ENCODE measurements around the gene AGPS. TPM values are rescaled to one million over a fixed set of nuclear protein-coding genes. Genes with fewer than 3 reads are reported as not detected.
A peak's percentile ranks its signal among the peaks of the same experiment; 100 is the strongest.
"Not testable (repeated sequence)": the region's sequence is repeated elsewhere in the genome, so short reads cannot be mapped to it uniquely, and the experiment has no call there.

The AGPS gene
- 10 to 100 TPM; 44.0 to 54.7 (median 50.0) TPM for polyA plus RNA-seq (ENCODE audit: insufficient read length in 4 of 4)

- DNase-seq (ENCODE audit: low read depth in 4 of 4, low spot score in 3 of 4) = peak in 2 of 4 donors; percentile 51 to 68
These were observed at the start of gene AGPS for GRCh38 chr2:177392373-177393202. TSS of gene AGPS (plus strand) at chr2:177392773. CDS start at chr2:177392790, 17 bp downstream.

GRCh38 chr2:177343773-177344172 is 48.8 kb upstream of the AGPS start:
- no peak for DNase-seq (ENCODE audit: low read depth in 4 of 4, low spot score in 3 of 4)

GRCh38 chr2:177344316-177344715 is 48.3 kb upstream of the AGPS start:
- DNase-seq (ENCODE audit: low read depth in 4 of 4, low spot score in 3 of 4) = no peak

- no peak for DNase-seq (ENCODE audit: low read depth in 4 of 4, low spot score in 3 of 4)
These were observed 46.4 kb upstream of the AGPS start for GRCh38 chr2:177346192-177346591.

GRCh38 chr2:177347570-177347969 is 45.0 kb upstream of the AGPS start:
- no peak for DNase-seq (ENCODE audit: low read depth in 4 of 4, low spot score in 3 of 4)

GRCh38 chr2:177348118-177348654 is 44.4 kb upstream of the AGPS start:
- DNase-seq (ENCODE audit: low read depth in 4 of 4, low spot score in 3 of 4) = no peak

GRCh38 chr2:177348733-177349693 is 43.6 kb upstream of the AGPS start:
- no peak for DNase-seq (ENCODE audit: low read depth in 4 of 4, low spot score in 3 of 4)

GRCh38 chr2:177350624-177351023 is 41.9 kb upstream of the AGPS start:
- not testable (repeated sequence) for DNase-seq (ENCODE audit: low read depth in 4 of 4, low spot score in 3 of 4)

- DNase-seq (ENCODE audit: low read depth in 4 of 4, low spot score in 3 of 4) = not testable (repeated sequence)
These were observed 41.5 kb upstream of the AGPS start for GRCh38 chr2:177351121-177351520.

GRCh38 chr2:177352441-177353186 is 40.0 kb upstream of the AGPS start:
- DNase-seq (ENCODE audit: low read depth in 4 of 4, low spot score in 3 of 4) = no peak

GRCh38 chr2:177353187-177353478 is 39.4 kb upstream of the AGPS start:
- DNase-seq (ENCODE audit: low read depth in 4 of 4, low spot score in 3 of 4) = no peak

- DNase-seq (ENCODE audit: low read depth in 4 of 4, low spot score in 3 of 4) = not testable (repeated sequence)
These were observed 38.0 kb upstream of the AGPS start for GRCh38 chr2:177354541-177354940.

- DNase-seq (ENCODE audit: low read depth in 4 of 4, low spot score in 3 of 4) = no peak
These were observed 36.7 kb upstream of the AGPS start for GRCh38 chr2:177355874-177356273.

GRCh38 chr2:177359836-177360595 is 32.6 kb upstream of the AGPS start:
- DNase-seq (ENCODE audit: low read depth in 4 of 4, low spot score in 3 of 4) = no peak

GRCh38 chr2:177362499-177362898 is 30.1 kb upstream of the AGPS start:
- DNase-seq (ENCODE audit: low read depth in 4 of 4, low spot score in 3 of 4) = no peak

- no peak for DNase-seq (ENCODE audit: low read depth in 4 of 4, low spot score in 3 of 4)
These were observed 29.2 kb upstream of the AGPS start for GRCh38 chr2:177363332-177363731.

- DNase-seq (ENCODE audit: low read depth in 4 of 4, low spot score in 3 of 4) = not testable (repeated sequence)
These were observed 26.8 kb upstream of the AGPS start for GRCh38 chr2:177365764-177366163.

- DNase-seq (ENCODE audit: low read depth in 4 of 4, low spot score in 3 of 4) = not testable (repeated sequence)
These were observed 24.6 kb upstream of the AGPS start for GRCh38 chr2:177368023-177368422.

GRCh38 chr2:177379354-177379753 is 13.2 kb upstream of the AGPS start:
- DNase-seq (ENCODE audit: low read depth in 4 of 4, low spot score in 3 of 4) = no peak

GRCh38 chr2:177380181-177380580 is 12.4 kb upstream of the AGPS start:
- no peak for DNase-seq (ENCODE audit: low read depth in 4 of 4, low spot score in 3 of 4)

Data from right renal pelvis (tissue), 4 donors.